ENCODE results near the gene EFHD2.

Gene EFHD2

DNA sequence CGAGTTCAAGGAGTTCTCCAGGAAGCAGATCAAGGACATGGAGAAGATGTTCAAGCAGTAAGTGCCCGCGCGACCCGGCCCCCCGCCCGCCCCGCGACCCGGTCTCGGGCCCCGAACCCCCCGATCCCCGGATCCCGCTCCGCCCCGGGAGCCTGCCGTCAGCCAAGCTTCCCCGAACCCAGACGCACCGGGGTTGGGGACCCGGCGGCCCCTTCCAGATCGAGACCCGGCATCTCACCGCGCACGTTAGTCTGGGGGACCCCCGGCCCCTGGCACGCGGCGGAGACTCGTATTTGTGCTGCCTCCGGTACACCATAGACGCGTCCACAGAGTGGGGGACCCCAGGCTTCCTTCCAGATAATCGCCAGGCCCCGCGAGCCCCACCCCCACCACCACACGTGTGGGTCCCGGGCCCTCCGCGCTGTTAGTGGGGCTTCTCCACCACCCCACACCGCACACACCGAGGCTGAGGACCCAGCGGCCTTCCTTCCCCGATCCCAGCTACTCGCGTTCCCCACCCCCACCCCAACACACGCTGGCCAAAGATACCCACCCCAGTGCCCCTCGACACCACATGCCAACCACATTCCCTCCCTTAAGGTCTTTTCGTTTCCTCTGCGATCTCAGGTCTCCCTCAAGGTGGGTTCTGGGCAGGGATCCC lies 665 bp downstream of the EFHD2 start:
- peak in 2 of 10 donors; percentile 60 to 73 for DNase-seq
- intact Hi-C loops (cut with DNase I), result no loop called here

DNA sequence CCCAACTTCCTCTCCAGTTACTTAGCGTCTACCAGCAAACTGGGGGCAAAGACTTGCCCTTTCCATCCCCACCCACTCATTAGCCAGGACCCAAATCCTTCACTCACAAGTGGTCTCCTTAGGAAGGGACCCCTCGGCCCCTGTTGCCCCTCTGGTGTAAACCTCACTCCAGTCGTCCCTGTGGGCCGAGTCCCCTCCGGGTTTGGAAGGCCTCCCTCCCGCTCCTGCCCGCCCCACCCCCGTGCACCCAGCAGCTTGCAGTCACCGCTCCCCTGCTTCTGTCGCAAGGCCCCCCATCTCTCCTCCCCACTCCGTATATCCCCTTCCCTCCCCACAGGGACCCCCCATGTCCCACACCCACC lies 1.2 kb downstream of the EFHD2 start:
- peak in 1 of 10 donors; percentile 53 for DNase-seq
- intact Hi-C loops (cut with DNase I), result no loop called here

DNA sequence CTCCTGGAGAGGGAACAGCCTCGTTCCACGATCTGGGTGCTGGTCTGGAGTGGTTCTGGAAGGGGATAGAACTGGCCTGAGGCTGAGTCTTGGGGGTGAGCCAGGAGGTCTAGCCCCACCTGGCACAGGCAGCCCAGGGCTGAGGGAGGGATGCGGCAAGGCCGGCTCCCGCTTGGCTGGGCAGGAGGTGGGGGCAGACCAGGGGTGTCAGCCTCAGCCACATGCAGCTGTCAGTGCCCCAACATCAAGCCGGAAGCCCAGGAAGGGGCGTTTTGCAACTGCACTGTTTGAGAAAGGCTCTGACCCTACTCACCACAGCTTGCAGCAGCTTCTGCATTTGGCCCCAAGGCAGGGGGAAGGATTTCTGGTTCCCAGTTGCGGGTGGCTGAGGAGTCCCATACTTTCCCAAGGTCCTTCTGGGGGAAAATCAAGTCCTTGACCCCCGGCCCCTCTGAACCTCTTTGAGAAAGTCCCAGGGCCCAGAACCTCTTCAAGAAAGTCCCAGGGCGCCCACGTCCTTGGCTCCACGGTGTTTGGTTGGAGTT lies 2.0 kb downstream of the EFHD2 start:
- DNase-seq, result peak in 3 of 10 donors; percentile 34 to 83 (median 66)

DNA sequence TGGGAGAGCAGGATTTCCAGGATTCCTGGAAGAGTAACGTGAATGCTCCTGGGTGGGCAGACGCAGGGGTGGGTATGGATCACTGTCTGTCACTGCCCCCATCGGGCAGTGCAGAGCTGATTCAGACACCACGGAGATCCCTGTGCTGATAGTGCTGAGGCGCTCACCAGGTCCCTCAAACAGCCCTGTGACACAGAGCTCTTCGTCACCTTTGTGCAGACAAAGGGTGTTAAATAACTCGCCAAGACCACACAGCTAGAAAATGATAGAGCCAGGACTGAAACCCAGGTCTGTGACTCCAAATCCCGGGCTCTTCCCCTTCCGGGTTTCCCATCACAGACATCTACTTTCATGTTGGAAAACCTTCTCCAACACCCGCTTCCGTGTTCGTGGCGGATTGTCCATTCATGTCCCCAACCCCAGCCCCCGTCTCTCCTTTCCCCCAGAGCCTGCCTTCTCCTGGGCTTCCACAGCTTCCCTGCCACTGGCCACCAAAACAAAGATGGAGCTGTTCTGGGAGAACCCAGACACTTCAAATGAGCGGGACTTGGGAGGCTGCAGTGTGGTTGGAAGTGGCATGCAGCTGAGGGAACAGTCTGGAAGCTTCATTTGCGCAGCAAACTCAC lies 2.6 kb downstream of the EFHD2 start:
- intact Hi-C loops (cut with DNase I), result no loop called here
- DNase-seq, result no peak

More for the DNA sequence above, 2.0 kb downstream of the EFHD2 start:
- intact Hi-C loops (cut with DNase I), result no loop called here

DNA sequence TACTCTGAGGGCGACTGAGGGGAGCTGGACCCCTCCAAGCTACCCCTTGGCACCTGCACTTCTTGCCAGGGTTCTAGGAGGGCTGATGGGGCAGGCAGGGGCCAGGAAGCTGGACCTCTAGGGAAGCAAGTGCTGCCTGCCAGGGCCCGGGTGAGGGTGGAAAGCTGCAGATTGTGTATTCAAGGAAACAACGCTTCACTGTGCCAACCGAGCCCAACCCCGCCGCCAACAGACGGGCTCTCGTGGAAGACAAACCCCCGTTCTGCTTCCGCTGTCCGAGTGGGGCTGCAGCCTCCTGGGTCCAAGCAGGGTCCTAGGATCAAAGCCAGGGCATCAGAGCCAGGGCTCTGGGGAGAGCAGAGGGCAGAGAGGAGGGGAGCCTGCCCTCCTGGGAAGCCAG lies 3.2 kb downstream of the EFHD2 start:
- intact Hi-C loops (cut with DNase I), result no loop called here
- DNase-seq, result peak in 6 of 10 donors; percentile 45 to 93 (median 73)

DNA sequence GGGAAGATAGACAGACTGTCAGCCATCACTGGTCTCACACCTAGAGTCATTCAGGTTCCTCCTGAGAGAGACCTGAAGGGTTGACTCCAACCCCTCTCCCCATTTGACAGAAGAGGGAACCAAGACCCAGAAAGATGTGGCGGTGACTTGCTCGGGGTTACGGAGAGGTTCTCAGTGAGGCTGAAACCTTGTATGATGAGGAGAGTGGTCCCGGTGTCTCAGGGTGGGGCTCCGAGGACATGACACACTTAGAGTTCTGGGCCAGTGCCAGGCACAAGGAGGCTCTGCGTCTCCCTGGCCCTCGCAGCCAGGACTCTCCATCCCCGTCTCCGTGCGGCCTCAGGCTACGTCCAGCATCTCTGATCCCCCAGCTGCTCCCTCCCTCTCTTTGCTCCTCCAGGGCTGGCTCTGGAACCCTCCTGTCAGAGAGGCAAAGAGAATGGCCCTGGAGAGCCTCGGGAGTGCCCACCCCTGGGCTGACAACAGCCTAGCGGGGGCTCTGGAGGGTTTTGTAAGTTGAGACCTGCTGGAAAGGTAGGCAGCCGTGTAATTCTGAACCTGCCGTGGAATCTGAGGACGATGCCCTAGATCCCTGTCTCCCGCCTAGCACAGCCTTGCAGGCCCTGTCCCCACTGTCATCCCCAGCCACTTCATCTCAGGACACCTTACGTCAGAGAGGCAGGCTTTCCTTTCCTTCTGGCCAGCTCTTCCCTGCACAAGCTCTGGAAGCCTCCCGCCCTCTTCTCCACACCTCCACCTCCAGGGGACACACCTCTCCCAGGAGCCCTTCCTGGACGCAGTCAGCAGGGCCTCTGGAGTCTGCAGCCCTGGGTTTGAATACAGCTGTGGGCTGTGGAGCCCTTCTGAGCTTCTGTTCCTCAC lies 4.1 kb downstream of the EFHD2 start:
- intact Hi-C loops (cut with DNase I), result no loop called here

DNA sequence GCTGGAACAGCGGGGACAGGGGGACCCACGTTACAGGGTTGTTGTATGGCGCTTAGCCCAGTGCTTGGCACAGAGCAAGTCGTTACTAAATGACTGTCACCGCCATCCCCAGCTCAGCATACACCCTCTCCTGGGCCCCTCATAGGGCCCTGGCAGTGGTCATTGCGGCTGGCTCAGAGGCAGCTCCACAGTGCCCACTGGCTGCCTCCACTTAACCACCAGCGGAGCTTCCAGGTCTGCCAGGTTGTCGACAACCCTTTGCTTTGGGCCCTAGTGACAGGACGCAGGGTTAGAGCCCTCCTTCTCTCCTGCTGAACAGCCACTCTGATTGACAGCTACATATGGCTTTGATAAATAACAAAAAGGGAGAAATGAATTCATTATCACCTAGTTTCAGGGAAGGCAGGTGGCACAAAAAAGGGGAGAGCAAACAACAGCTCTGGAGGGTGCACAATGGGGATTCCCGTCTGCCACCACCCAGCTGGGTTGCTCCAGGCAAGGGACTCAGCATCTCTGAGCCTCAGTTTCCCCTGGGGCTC lies 4.8 kb downstream of the EFHD2 start:
- intact Hi-C loops (cut with DNase I), result no loop called here
- DNase-seq, result peak in 1 of 10 donors; percentile 31

More for the DNA sequence above, 4.1 kb downstream of the EFHD2 start:
- peak in 1 of 10 donors; percentile 61 for DNase-seq

DNA sequence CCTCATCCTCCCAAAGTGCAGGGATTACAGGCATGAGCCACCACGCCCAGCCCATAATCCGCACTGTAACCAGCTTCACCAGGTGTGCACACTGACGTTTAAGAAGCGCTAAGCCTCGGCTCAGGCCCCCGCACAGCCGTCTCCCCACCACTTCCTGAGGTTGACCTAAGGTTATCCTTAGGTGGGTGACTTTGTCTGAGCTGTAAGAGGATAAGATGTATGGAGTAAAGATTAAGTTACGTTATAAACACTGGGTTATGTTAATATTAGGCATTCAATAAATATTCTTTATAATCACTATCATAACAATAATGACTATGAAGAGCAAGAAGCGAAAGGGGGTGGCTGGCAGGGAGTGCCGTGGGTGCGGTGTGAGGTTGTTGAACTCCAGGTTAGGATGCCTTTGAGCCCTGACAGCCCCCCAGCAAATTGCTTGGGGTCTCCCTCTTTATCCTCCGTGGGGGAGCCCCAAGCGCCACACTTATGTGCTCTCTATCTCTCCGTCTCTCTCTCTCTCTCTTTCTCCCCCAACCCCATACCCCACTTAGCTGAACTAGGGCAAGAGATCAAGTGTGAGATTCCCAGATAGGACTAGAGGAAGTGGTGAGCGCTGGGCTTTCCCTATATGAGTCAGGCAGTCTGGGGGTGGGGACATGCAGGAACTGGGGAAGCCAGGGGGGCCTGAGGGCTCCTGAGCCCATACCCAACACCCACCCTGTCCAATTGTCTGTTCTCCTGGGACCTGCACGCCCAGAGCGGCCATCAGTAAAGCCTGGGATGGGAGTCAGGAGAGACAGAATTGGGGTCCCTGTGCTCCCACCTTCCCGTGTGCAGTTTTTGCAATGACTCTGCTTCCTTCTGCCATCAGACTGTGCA lies 7.6 kb downstream of the EFHD2 start:
- peak in 1 of 10 donors; percentile 30 for DNase-seq

DNA sequence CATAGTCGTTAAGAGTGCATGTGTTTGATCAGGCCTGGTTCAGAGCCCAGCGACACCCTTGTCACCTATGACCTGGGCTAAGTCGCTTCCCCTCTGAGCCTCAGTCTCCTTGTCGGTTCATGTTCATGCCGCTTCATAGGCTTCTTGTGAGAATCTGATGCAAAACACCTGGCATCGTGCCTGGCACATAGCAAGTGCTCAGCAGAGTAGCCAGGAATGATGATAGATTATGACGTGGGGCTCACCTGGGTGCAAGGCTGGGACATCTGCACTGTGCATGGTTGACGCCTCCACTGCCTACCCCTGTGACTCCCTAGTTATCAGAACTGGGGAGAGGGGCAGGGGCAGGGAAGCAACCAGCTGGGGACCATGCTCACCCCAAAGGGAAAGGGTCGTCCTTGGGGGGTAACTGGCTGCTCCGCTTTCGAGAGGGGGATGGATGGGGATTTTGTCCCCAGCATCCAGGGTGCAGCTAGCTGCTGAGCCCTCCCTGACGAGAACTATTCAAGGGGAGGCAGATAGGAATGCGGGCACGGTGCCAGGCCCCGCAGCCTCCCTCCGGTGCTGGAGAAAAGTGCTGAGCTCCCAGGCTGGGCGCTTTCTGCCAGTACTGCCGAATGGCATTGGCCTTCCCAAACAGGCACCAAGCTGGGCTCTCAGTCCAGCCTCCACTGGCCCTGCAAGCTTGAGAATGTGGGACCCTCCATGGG lies 9.3 kb downstream of the EFHD2 start:
- intact Hi-C loops (cut with DNase I), result no loop called here

More for the DNA sequence above, 7.6 kb downstream of the EFHD2 start:
- intact Hi-C loops (cut with DNase I), result no loop called here

DNA sequence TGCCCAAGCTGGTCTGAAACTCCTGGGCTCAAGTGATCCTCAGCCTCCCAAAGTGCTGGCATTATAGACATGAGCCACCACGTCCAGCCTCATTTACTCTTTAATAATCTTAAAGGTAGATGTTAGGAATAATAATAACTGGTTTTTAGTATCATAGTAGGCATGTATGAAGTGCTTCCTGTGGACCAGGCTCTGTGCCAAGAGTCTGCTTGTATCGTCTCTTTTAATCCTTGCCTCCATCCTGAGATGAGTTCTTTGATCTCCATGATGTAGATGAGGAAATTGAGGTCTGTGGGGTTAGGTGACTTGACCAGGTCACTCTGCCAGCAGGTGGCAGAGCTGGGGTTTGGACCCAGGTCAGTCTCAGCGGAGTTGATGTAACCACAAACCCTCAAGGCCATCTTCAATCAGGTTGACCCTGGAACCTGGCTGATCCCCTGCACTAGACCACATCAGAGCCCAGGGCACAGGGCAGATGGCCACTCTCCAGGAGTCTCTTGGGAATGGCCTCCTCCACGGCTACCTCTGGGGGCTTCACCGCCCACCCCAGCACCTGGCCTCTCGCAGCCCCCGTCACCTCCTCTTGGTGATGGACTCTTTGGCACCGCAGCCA lies 11.3 kb downstream of the EFHD2 start:
- intact Hi-C loops (cut with DNase I), result no loop called here
- DNase-seq, result no peak

More for the DNA sequence above, 9.3 kb downstream of the EFHD2 start:
- DNase-seq, result peak in 1 of 10 donors; percentile 87

DNA sequence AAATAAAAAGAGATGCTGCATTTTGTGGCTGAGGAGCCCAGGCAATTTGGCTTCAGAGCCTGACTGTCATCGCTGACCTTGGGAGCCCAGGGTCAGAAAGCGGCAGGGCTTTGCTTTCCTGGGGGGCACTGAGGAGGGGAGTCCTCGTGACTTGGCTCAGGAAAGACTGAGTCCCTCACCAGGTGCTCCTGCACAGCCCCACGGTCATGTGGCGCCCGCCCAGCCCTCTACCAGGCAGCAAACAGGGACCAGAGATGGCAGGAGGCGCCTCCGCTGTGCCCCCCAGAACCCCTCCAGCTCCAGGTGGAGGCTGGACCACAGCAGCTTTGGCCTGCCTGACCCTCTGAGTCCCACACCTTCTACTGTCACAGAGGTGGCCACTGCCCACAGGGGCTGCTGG lies 13.2 kb downstream of the EFHD2 start:
- intact Hi-C loops (cut with DNase I), result no loop called here
- peak in 2 of 10 donors; percentile 47 to 71 for DNase-seq

DNA sequence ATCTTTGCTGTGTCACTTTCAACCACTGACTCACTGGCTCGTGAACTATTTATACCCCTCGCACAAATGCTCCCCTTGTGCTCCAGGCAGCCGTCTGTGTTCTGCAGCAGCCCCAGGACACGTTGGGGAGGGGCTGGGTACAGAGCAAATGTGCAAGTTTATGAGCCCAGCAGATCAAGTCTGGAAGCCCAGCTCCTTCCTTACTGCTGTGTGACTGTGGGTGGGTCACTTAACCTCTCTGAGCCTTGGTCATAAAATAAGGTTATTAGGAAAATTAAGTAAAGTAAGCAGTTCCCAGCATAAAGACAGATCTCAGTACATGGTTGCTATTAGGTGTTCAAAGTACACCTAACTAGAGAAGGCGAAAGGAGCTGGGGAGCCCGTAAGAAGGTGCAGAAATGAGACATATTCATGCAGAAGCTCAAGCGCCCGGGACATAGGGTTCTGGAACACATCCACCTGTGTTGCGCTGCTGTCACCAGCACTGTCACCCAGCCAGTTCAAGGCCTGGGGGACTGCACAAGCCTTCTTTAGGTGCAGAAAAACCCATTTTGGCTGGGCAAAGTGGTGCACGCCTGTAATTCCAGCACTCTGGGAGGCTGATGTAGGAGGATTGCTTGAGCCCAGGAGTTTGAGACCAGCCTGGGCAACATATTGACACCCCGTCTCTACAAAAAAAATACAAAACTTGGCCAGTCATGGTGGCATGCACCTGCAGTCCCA lies 13.8 kb downstream of the EFHD2 start:
- peak in 1 of 10 donors; percentile 41 for DNase-seq
- intact Hi-C loops (cut with DNase I), result no loop called here

DNA sequence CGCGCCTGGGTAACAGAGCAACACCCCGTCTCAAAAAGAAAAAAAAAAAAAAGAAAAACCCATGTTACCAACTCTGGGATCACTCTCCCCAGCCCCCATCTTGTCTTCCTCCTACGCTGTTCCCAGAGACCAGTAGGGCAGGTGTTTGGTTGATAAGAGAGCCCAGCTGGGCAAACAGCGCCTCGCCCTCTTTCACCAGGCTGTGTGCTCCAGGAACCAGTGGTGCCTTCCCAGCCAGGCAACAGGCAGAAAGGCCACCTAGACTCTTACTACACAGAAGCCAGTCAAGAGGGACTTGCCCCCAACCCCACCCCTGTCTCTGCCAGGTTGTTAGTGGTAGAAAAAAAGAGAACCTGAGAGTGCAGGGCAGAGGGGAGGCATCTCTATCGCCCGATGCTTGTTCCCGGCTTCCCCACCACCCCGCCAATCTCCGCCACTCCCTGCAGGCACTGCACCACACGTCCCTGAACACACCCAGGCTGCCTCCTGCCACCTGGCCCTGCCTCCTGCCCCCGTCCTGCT lies 14.5 kb downstream of the EFHD2 start:
- peak in 1 of 10 donors; percentile 38 for DNase-seq

DNA sequence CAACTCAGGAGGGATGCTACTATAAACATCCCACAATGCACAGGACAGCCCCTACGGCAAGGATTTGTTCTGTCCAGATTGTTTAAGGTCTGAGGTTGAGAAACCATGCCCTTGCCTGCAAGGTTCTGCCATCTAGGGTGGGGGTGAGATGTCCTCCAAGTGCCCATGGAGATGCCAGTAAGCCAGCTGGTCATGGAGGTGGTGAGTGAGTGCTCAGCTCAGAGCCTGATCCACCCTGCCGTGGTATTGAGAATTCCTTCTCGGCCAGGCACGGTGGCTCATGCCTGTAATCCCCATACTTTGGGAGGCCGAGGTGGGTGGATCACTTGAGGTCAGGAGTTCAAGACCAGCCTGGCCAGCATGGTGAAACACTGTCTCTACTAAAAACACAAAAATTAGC lies 15.3 kb downstream of the EFHD2 start:
- intact Hi-C loops (cut with DNase I), result no loop called here
- DNase-seq, result no peak

More for the DNA sequence above, 14.5 kb downstream of the EFHD2 start:
- intact Hi-C loops (cut with DNase I), result no loop called here

DNA sequence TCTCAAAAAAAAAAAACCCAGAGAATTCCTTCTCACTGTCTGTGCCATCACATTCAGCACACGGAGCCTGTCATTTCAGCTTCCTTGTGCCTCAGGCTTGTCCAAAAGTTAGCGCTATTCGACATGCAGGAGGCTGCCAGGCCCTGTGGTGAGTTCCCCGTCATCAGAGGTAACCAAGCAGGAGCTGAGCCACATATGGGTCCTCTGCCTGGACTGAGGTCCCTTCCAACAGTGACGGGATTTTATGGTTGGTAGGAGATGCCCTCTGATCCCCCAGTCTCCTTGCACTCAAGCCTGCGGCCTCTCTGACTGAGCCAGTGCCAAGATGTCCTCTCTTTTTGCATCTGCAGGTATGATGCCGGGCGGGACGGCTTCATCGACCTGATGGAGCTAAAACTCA lies 15.8 kb downstream of the EFHD2 start:
- intact Hi-C loops (cut with DNase I), result no loop called here

DNA sequence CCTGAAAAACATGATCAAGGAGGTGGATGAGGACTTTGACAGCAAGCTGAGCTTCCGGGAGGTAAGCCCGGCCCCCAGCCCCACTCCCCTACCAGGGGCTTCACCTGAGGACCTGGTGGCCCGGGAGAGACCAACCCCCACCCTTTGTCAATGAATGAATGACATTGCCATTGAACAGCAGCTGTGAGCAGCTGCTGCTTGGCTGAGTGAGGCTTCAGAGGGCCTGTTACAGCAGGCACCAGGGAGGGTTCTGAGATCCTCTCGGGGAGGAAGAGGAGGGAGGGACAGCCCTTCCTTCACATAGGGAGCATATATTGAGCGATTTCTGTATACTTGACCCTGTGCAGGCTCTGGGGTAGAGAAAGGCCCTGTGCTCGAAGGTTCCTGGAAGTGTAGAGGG lies 16.3 kb downstream of the EFHD2 start:
- intact Hi-C loops (cut with DNase I), result no loop called here
- no peak for DNase-seq

More for the DNA sequence above, 15.8 kb downstream of the EFHD2 start:
- DNase-seq, result no peak

DNA sequence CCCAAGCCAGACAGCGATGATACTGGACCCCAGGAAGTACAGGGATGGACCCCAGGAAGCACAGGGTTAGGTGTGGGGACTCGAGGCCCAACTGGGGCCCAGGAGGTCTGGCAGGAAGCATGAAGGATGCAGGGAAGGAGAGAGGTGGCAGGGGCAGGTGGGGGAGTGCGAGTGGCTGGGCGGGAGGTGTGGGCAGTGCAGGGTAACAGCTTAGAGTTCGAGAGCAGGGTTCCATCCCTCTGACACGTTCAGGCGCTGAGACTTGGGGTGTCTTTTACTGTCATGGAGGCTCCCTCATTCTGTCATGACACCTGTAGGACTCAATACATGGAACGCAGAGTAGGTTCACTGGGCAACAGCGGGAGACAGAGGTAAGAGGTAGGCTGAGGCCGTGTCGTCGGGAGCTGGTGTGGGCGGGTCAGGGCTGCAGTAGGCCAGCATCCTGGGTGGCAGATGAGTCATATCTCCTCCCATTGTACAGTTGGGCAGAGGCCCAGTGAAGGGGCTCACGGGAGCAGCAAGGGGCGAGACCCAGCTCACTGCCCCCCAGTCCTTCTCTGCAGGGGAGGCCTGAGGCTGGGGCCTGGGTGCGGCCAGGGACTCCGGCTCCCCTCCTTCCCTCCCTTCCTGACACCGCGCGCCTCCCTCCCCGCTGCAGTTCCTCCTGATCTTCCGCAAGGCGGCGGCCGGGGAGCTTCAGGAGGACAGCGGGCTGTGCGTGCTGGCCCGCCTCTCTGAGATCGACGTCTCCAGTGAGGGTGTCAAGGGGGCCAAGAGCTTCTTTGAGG lies 17.0 kb downstream of the EFHD2 start:
- peak in 4 of 10 donors; percentile 56 to 93 (median 90) for DNase-seq
- intact Hi-C loops (cut with DNase I), result no loop called here

Measured in posterior cingulate gyrus (tissue), 11 donors.